MCF 10A (cell line): ENCODE results near the gene PPP2R5C. TPM values are rescaled to one million over a fixed set of nuclear protein-coding genes. Genes with fewer than 3 reads are reported as not detected.

Source experiments
- BruUV-seq: library from RNA; stranded (reverse); fragments of 400-500 nt; replicated peaks from 2 replicates; lab custom pipeline; 2021; lab: Mats Ljungman, UMichigan
- CTCF ChIA-PET: fragments of 300-600 bp; sonication (Branson Sonifier 250); formaldehyde crosslinking; extraction: SDS; loops from one replicate; lab custom pipeline; 2021; ENCODE audit warnings: antibody characterized with exemption, inconsistent platforms; lab: Yijun Ruan, JAX
- POLR2A ChIA-PET: fragments of 300-600, 350-650 bp; sonication (Branson Sonifier 250); formaldehyde crosslinking; extraction: SDS; loops from one replicate; lab custom pipeline; 2020; ENCODE audit warnings: antibody characterized with exemption, inconsistent platforms; lab: Yijun Ruan, JAX
- DNase-seq: peaks from one replicate; pipeline ENCODE4 v3.0.0-alpha.2; 2018; ENCODE audit not compliant: unreplicated experiment
- H3K27ac Mint-ChIP-seq: one replicate; pipeline ENCODE4 v1.8.0; 2022; ENCODE audit warnings: mild to moderate bottlenecking, low read depth, mixed read lengths; ENCODE audit not compliant: unreplicated experiment
- H3K27me3 Mint-ChIP-seq: one replicate; pipeline ENCODE4 v1.8.0; 2022; ENCODE audit warnings: mixed read lengths; ENCODE audit not compliant: insufficient read depth, unreplicated experiment
- H3K36me3 Mint-ChIP-seq: one replicate; pipeline ENCODE4 v1.8.0; 2022; ENCODE audit warnings: mild to moderate bottlenecking, moderate library complexity, mixed read lengths; ENCODE audit not compliant: insufficient read depth, unreplicated experiment
- H3K4me1 Mint-ChIP-seq: one replicate; pipeline ENCODE4 v1.8.0; 2022; ENCODE audit warnings: mixed read lengths; ENCODE audit not compliant: insufficient read depth, unreplicated experiment
- H3K4me3 Mint-ChIP-seq: one replicate; pipeline ENCODE4 v1.8.0; 2022; ENCODE audit warnings: mild to moderate bottlenecking, moderate library complexity, mixed read lengths; ENCODE audit not compliant: unreplicated experiment
- H3K9me3 Mint-ChIP-seq: one replicate; pipeline ENCODE4 v1.8.0; 2022; ENCODE audit warnings: mixed read lengths; ENCODE audit not compliant: unreplicated experiment
- CTCF ChIP-seq: fragments of 200-600 bp; IDR thresholded peaks from one replicate; pipeline ENCODE4 v1.8.0; 2022; ENCODE audit warnings: antibody characterized with exemption, mild to moderate bottlenecking; ENCODE audit not compliant: unreplicated experiment
- intact Hi-C: fragments of 100-400 bp; cut with micrococcal nuclease; formaldehyde crosslinking; loops from 2 replicates; pipeline ENCODE4 v1.14.1; 2022
- total RNA-seq: library from RNA; stranded (reverse); gene quantifications from 2 replicates; pipeline ENCODE4 v1.2.3, GENCODE V29; 2022

PPP2R5C gene
- total RNA-seq, 1 experiment from 2014 or later = 118 TPM

- CTCF ChIA-PET = no interaction called here
- no peak overlapping the region for H3K4me3 Mint-ChIP-seq
- peaks cover 5% of the 10 kb centered on the region for H3K36me3 Mint-ChIP-seq
- DNase-seq = no peak
- no peak overlapping the region for H3K27ac Mint-ChIP-seq
- H3K27me3 Mint-ChIP-seq = no peaks in the 10 kb centered on the region
- no TSS peak for BruUV-seq
- no peak for TF ChIP-seq CTCF
- H3K9me3 Mint-ChIP-seq = no peaks in the 10 kb centered on the region
- intact Hi-C loops = no loop called here
- POLR2A ChIA-PET = interaction anchor here (0.6 kb wide), 1 partner anchor 14 kb away, joined by 6 read pairs; no protein-coding TSS in a partner anchor
- H3K4me1 Mint-ChIP-seq = no peaks in the 10 kb centered on the region
These were observed 173.2 kb downstream of the PPP2R5C start for GRCh38 chr14:101934601-101935150.

- CTCF ChIA-PET = no interaction called here
- DNase-seq = no peak
- BruUV-seq = no TSS peak
- H3K4me1 Mint-ChIP-seq = no peaks in the 10 kb centered on the region
- no peak overlapping the region for H3K27ac Mint-ChIP-seq
- peaks cover under 1% of the 10 kb centered on the region for H3K36me3 Mint-ChIP-seq
- no peak overlapping the region for H3K4me3 Mint-ChIP-seq
- H3K9me3 Mint-ChIP-seq = no peaks in the 10 kb centered on the region
- POLR2A ChIA-PET = no interaction called here
- peaks cover 20% of the 10 kb centered on the region for H3K27me3 Mint-ChIP-seq
- intact Hi-C loops = no loop called here
- TF ChIP-seq CTCF = no peak
These were observed 176.6 kb downstream of the PPP2R5C start for GRCh38 chr14:101937926-101938767.

DNA sequence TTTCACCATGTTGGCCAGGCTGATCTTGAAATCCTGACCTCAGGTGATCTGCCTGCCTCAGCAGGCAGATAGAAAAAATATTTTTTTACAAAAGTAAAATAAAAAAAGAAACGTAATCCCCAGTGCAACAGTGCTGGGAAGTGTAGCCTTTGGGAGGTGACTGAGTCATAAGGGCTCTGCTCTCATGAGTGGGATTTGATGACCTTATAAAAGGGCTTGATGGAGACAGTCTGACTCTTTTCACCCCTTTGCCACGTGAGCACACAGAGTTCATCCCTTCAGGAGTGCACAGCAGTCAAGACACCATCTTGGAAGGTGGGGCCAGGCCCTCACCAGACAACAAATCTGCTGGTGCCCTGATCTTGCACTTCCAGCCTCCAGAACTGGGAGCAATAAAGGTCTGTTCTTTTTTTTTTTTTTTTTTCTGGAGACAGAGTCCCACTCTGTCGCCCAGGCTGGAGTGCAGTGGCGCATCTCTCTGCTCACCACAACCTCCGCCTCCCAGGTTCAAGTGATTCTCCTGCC is 178.2 kb downstream of the PPP2R5C start:
- ChIA-PET CTCF (no interaction called here), POLR2A (no interaction called here)
- no peaks in the 10 kb centered on the region for H3K4me1 Mint-ChIP-seq
- no TSS peak for BruUV-seq
- H3K27ac Mint-ChIP-seq = no peak overlapping the region
- peaks cover 22% of the 10 kb centered on the region for H3K27me3 Mint-ChIP-seq
- no peak for DNase-seq
- H3K36me3 Mint-ChIP-seq = no peaks in the 10 kb centered on the region
- intact Hi-C loops = no loop called here
- TF ChIP-seq CTCF = no peak
- no peaks in the 10 kb centered on the region for H3K9me3 Mint-ChIP-seq
- H3K4me3 Mint-ChIP-seq = no peak overlapping the region

DNA sequence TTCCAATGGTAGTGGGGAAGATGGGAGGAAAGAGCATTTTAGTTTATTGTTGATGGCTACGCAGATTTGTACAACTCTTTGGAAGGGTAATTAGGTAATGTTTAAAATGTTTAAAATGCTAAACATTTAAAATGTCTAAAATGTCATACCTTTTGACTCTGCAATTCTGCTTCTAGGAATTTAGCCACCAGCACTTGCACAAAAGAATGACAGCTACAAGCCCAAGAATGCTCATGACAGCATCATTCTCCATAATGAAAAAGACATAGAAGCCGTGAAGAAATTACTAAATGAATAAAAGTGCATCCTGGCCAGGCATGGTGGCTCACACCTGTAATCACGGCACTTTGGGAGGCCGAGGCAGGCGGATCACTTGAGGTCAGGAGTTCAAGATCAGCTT is 182.9 kb downstream of the PPP2R5C start:
- DNase-seq = no peak
- CTCF ChIA-PET = interaction anchor here (0.7 kb wide), 1 partner anchor 11 kb away, joined by 3 read pairs; no protein-coding TSS in a partner anchor
- peaks cover 8% of the 10 kb centered on the region for H3K4me1 Mint-ChIP-seq
- H3K27ac Mint-ChIP-seq = no peak overlapping the region
- TF ChIP-seq CTCF = no peak
- H3K36me3 Mint-ChIP-seq = peaks cover 8% of the 10 kb centered on the region
- H3K27me3 Mint-ChIP-seq = peaks cover 22% of the 10 kb centered on the region
- POLR2A ChIA-PET = no interaction called here
- BruUV-seq = no TSS peak
- no peaks in the 10 kb centered on the region for H3K9me3 Mint-ChIP-seq
- intact Hi-C loops = no loop called here
- no peak overlapping the region for H3K4me3 Mint-ChIP-seq
